ENCODE data around the gene SPRR2A. TPM values are rescaled to one million over a fixed set of nuclear protein-coding genes. Genes with fewer than 3 reads are reported as not detected.
"Not testable (repeated sequence)": the region's sequence is repeated elsewhere in the genome, so short reads cannot be mapped to it uniquely, and the experiment has no call there.

SPRR2A gene
- total RNA-seq, 1 experiment from 2014 or later = not detected

DNA sequence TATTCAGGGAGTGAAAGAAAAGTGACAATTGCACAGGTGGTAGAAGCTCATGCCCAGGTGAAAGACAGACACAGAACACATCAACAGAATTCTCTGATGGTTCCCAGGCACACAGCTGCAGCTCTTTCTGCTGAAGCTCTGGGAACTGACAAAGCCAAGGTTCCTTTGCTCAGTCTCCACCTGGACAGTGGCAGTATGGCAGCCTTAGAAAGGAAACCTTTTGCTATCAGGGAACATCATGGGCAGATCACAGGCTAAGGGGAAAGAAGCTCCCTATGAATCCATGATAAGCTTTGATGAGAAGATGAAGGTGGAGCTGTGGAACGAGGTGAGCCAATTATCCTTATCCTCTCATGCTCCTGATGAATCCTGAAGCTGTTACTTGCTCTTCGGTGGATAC is 12.9 kb upstream of the SPRR2A start:
- Mint-ChIP-seq H3K36me3 (ENCODE audit: insufficient read depth, unreplicated experiment) (no peaks in the 10 kb centered on the region), H3K27ac (ENCODE audit: unreplicated experiment) (no peak overlapping the region), H3K9me3 (ENCODE audit: unreplicated experiment) (no peaks in the 10 kb centered on the region), H3K4me1 (ENCODE audit: low read depth, unreplicated experiment) (no peaks in the 10 kb centered on the region), H3K27me3 (ENCODE audit: insufficient read depth, unreplicated experiment) (peaks cover 11% of the 10 kb centered on the region), H3K4me3 (ENCODE audit: unreplicated experiment) (no peak overlapping the region)
- Histone ChIP-seq H3K4me1 (no peaks in the 10 kb centered on the region), H3K36me3 (ENCODE audit: control insufficient read depth, insufficient read depth, low read length) (no peaks in the 10 kb centered on the region), H3K27me3 (replicated peaks; ENCODE audit: control insufficient read depth, insufficient read depth, low read length) (no peaks in the 10 kb centered on the region), H3K4me3 (ENCODE audit: low read depth, low read length) (no peak overlapping the region), H3K9me3 (no peaks in the 10 kb centered on the region)
- intact Hi-C loops (cut with micrococcal nuclease; ENCODE audit: unreplicated experiment) = no loop called here
- DNase-seq = no peak
- no TSS peak for BruUV-seq (replicated peaks)
- ChIA-PET CTCF (interaction anchor here (0.6 kb wide), 1 partner anchor 1375 kb away, joined by 4 read pairs; no protein-coding TSS in a partner anchor), POLR2A (no interaction called here)
- TF ChIP-seq, protein P1, sequence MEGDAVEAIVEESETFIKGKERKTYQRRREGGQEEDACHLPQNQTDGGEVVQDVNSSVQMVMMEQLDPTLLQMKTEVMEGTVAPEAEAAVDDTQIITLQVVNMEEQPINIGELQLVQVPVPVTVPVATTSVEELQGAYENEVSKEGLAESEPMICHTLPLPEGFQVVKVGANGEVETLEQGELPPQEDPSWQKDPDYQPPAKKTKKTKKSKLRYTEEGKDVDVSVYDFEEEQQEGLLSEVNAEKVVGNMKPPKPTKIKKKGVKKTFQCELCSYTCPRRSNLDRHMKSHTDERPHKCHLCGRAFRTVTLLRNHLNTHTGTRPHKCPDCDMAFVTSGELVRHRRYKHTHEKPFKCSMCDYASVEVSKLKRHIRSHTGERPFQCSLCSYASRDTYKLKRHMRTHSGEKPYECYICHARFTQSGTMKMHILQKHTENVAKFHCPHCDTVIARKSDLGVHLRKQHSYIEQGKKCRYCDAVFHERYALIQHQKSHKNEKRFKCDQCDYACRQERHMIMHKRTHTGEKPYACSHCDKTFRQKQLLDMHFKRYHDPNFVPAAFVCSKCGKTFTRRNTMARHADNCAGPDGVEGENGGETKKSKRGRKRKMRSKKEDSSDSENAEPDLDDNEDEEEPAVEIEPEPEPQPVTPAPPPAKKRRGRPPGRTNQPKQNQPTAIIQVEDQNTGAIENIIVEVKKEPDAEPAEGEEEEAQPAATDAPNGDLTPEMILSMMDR (IDR thresholded peaks at IDR 0.05; ENCODE audit: insufficient read depth in 1 of 2, low read depth in 1 of 2, low read length in 1 of 2, severe bottlenecking in 1 of 2, unreplicated experiment in 1 of 2) = no peak

DNA sequence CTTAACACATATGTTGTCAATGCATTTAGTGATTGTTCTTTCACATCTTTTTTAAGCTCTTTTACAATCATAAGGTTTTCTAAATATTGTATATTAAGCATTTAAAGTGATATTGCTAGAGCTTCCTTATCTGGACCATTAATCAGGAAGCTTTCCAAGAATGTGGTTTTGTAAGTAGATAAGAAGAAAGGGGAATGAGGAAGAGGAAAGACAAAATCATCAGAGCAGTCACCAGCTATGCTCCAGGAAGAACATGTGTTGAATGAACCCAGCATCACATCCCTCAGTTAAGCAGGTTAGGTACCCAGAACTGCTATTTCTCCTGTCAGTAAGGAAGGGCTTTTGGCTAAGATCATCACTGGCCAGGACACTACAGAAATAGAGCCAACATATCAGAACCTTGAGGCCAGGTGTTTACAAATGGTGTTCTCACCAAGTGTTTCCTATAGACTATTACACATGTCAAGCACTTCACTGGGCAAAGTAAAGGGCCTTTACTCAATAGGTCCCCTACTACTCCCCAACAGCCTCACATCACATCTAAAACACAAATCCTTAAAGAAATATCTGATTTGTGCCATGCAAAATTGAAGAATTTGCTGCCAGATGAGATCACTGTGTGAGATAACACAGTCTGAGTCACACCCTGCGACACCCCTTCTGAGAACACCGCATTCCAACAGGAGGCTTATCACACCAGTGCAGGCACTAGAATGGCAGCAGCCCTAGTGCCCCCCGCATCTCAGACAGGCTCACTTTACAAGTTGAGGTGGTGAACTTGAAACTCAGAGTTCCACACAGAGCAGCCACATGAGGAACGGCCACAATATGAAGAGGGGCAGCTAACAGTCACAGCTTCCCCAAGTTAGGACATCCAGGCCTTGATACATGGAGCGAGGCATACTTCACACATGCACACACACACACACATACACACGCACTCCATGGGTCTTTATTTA is 1.8 kb upstream of the SPRR2A start:
- ChIA-PET POLR2A (no interaction called here), CTCF (no interaction called here)
- BruUV-seq (replicated peaks) = no TSS peak
- H3K4me3 Mint-ChIP-seq (ENCODE audit: unreplicated experiment) = peak overlapping the region; percentile 5
- no peaks in the 10 kb centered on the region for H3K36me3 ChIP-seq (ENCODE audit: control insufficient read depth, insufficient read depth, low read length)
- intact Hi-C loops (cut with micrococcal nuclease; ENCODE audit: unreplicated experiment) = no loop called here
- no peaks in the 10 kb centered on the region for H3K36me3 Mint-ChIP-seq (ENCODE audit: insufficient read depth, unreplicated experiment)
- no peaks in the 10 kb centered on the region for H3K9me3 ChIP-seq
- H3K4me1 ChIP-seq = peaks cover 22% of the 10 kb centered on the region
- TF ChIP-seq, protein P1 (IDR thresholded peaks at IDR 0.05; ENCODE audit: insufficient read depth in 1 of 2, low read depth in 1 of 2, low read length in 1 of 2, severe bottlenecking in 1 of 2, unreplicated experiment in 1 of 2) = no peak
- H3K9me3 Mint-ChIP-seq (ENCODE audit: unreplicated experiment) = no peaks in the 10 kb centered on the region
- H3K4me3 ChIP-seq (ENCODE audit: low read depth, low read length) = no peak overlapping the region
- H3K27me3 Mint-ChIP-seq (ENCODE audit: insufficient read depth, unreplicated experiment) = peaks cover 13% of the 10 kb centered on the region
- peak; percentile 17 to 58 for DNase-seq
- H3K4me1 Mint-ChIP-seq (ENCODE audit: low read depth, unreplicated experiment) = peaks cover 14% of the 10 kb centered on the region
- no peaks in the 10 kb centered on the region for H3K27me3 ChIP-seq (replicated peaks; ENCODE audit: control insufficient read depth, insufficient read depth, low read length)
- H3K27ac Mint-ChIP-seq (ENCODE audit: unreplicated experiment) = peak overlapping the region; percentile 60

DNA sequence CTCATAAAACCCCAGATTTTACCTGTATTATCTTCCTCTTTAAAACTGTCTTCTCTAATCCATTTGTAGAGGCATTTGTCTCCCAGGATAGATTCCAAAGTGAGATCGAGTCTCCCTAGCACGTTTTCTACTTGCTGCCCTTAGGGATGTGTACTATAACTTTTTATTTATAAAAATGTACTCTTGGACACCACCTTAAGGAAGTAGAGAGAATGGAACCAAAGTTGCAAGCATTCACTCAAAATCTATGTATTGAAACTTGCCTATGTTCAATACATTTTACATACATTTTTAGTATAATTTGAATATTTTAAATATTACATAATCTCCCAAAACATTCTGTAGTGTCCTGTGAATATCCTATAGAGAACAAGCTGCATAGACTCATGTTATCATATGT is 842 bp upstream of the SPRR2A start:
- H3K4me1 Mint-ChIP-seq (ENCODE audit: low read depth, unreplicated experiment) = peaks cover 14% of the 10 kb centered on the region
- no peak overlapping the region for H3K27ac Mint-ChIP-seq (ENCODE audit: unreplicated experiment)
- Histone ChIP-seq H3K27me3 (replicated peaks; ENCODE audit: control insufficient read depth, insufficient read depth, low read length) (no peaks in the 10 kb centered on the region), H3K4me3 (ENCODE audit: low read depth, low read length) (no peak overlapping the region), H3K36me3 (ENCODE audit: control insufficient read depth, insufficient read depth, low read length) (no peaks in the 10 kb centered on the region), H3K9me3 (no peaks in the 10 kb centered on the region), H3K4me1 (peaks cover 22% of the 10 kb centered on the region)
- H3K27me3 Mint-ChIP-seq (ENCODE audit: insufficient read depth, unreplicated experiment) = peaks cover 12% of the 10 kb centered on the region
- CTCF ChIA-PET = no interaction called here
- intact Hi-C loops (cut with micrococcal nuclease; ENCODE audit: unreplicated experiment) = no loop called here
- BruUV-seq (replicated peaks) = no TSS peak
- POLR2A ChIA-PET = no interaction called here
- TF ChIP-seq, protein P1 (IDR thresholded peaks at IDR 0.05; ENCODE audit: insufficient read depth in 1 of 2, low read depth in 1 of 2, low read length in 1 of 2, severe bottlenecking in 1 of 2, unreplicated experiment in 1 of 2) = peak in 1 of 2 experiments; percentile 7
- no peak overlapping the region for H3K4me3 Mint-ChIP-seq (ENCODE audit: unreplicated experiment)
- no peaks in the 10 kb centered on the region for H3K9me3 Mint-ChIP-seq (ENCODE audit: unreplicated experiment)
- H3K36me3 Mint-ChIP-seq (ENCODE audit: insufficient read depth, unreplicated experiment) = no peaks in the 10 kb centered on the region
- no peak for DNase-seq

DNA sequence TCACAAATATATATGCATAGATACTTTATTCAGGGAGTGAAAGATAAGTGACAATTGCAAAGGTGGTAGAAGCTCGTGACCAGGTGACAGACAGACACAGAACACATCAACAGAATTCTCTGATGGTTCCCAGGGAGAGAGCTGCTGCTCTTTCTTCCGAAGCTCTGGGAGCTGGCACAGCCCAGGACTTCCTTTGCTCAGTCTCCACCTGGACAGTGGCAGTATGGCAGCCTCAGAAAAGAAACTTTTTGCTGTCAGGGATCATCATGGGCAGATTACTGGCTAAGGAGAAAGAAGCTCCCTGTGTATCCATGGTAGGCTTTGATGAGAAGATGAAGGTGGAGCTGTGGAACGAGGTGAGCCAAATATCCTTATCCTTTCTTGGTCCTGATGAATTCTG is 1.2 kb downstream of the SPRR2A start:
- H3K27ac Mint-ChIP-seq (ENCODE audit: unreplicated experiment); H3K9me3 ChIP-seq; H3K9me3 Mint-ChIP-seq (ENCODE audit: unreplicated experiment); DNase-seq; H3K4me3 ChIP-seq (ENCODE audit: low read depth, low read length); POLR2A ChIA-PET; H3K4me3 Mint-ChIP-seq (ENCODE audit: unreplicated experiment); intact Hi-C loops (cut with micrococcal nuclease; ENCODE audit: unreplicated experiment); H3K36me3 ChIP-seq (ENCODE audit: control insufficient read depth, insufficient read depth, low read length); H3K27me3 ChIP-seq (replicated peaks; ENCODE audit: control insufficient read depth, insufficient read depth, low read length); H3K36me3 Mint-ChIP-seq (ENCODE audit: insufficient read depth, unreplicated experiment); BruUV-seq (replicated peaks): not testable (repeated sequence)
- Mint-ChIP-seq H3K27me3 (ENCODE audit: insufficient read depth, unreplicated experiment) (peaks cover 24% of the 10 kb centered on the region), H3K4me1 (ENCODE audit: low read depth, unreplicated experiment) (peaks cover 14% of the 10 kb centered on the region)
- peaks cover 22% of the 10 kb centered on the region for H3K4me1 ChIP-seq
- CTCF ChIA-PET = interaction anchor here (0.5 kb wide), 1 partner anchor 402 kb away, joined by 3 read pairs; no protein-coding TSS in a partner anchor
